LNCaP clone FGC (cell line): ENCODE results near the gene SNAPC1.
"Not testable (repeated sequence)": the region's sequence is repeated elsewhere in the genome, so short reads cannot be mapped to it uniquely, and the experiment has no call there.

Experiments
- DNase-seq: peaks from one replicate; pipeline ENCODE4 v3.0.0-alpha.2; 2011; ENCODE audit warnings: low read depth
- H3K4me3 ChIP-seq: 2 replicates; pipeline ENCODE4 v1.5.1; 2011; ENCODE audit warnings: mild to moderate bottlenecking, low read depth, low read length, control low read depth
- CTCF ChIP-seq: IDR thresholded peaks from 2 replicates; pipeline ENCODE4 v1.5.1; 2012; ENCODE audit warnings: mild to moderate bottlenecking; ENCODE audit not compliant: control insufficient read depth, insufficient read depth; ENCODE audit errors: extremely low read depth

Gene SNAPC1

GRCh38 chr14:61736751-61737150, 25.5 kb upstream of the SNAPC1 start:
- H3K4me3 ChIP-seq: no peak overlapping the region
- no peak for TF ChIP-seq CTCF

GRCh38 chr14:61737915-61738314, 24.3 kb upstream of the SNAPC1 start:
- no peak for TF ChIP-seq CTCF
- no peak for DNase-seq
- H3K4me3 ChIP-seq: no peak overlapping the region

More at GRCh38 chr14:61736751-61737150, 25.5 kb upstream of the SNAPC1 start:
- DNase-seq: no peak

- no peak overlapping the region for H3K4me3 ChIP-seq
- no peak for DNase-seq
- TF ChIP-seq CTCF: no peak
Observed at GRCh38 chr14:61739133-61739532, 23.1 kb upstream of the SNAPC1 start.

- no peak for TF ChIP-seq CTCF
- no peak overlapping the region for H3K4me3 ChIP-seq
Observed at GRCh38 chr14:61742371-61742770, 19.8 kb upstream of the SNAPC1 start.

GRCh38 chr14:61744238-61744637, 18.0 kb upstream of the SNAPC1 start:
- no peak for TF ChIP-seq CTCF
- H3K4me3 ChIP-seq: no peak overlapping the region
- DNase-seq: no peak

More at GRCh38 chr14:61742371-61742770, 19.8 kb upstream of the SNAPC1 start:
- DNase-seq: no peak

- not testable (repeated sequence) for DNase-seq
Observed at GRCh38 chr14:61746346-61746745, 15.9 kb upstream of the SNAPC1 start.

GRCh38 chr14:61746881-61747280, 15.3 kb upstream of the SNAPC1 start:
- no peak overlapping the region for H3K4me3 ChIP-seq

More at GRCh38 chr14:61746346-61746745, 15.9 kb upstream of the SNAPC1 start:
- not testable (repeated sequence) for H3K4me3 ChIP-seq

More at GRCh38 chr14:61746881-61747280, 15.3 kb upstream of the SNAPC1 start:
- no peak for TF ChIP-seq CTCF
- DNase-seq: no peak
